HG02678 (cell line): ENCODE results near the gene HAUS5.
"Not testable (repeated sequence)": the region's sequence is repeated elsewhere in the genome, so short reads cannot be mapped to it uniquely, and the experiment has no call there.

Experiments used
- ATAC-seq: cut with Tn5 transposase; IDR thresholded peaks from one replicate; pipeline ENCODE4 v1.9.1; 2021; ENCODE audit warnings: mild to moderate bottlenecking, moderate library complexity; ENCODE audit not compliant: unreplicated experiment

Gene HAUS5, protein sequence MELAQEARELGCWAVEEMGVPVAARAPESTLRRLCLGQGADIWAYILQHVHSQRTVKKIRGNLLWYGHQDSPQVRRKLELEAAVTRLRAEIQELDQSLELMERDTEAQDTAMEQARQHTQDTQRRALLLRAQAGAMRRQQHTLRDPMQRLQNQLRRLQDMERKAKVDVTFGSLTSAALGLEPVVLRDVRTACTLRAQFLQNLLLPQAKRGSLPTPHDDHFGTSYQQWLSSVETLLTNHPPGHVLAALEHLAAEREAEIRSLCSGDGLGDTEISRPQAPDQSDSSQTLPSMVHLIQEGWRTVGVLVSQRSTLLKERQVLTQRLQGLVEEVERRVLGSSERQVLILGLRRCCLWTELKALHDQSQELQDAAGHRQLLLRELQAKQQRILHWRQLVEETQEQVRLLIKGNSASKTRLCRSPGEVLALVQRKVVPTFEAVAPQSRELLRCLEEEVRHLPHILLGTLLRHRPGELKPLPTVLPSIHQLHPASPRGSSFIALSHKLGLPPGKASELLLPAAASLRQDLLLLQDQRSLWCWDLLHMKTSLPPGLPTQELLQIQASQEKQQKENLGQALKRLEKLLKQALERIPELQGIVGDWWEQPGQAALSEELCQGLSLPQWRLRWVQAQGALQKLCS

DNA sequence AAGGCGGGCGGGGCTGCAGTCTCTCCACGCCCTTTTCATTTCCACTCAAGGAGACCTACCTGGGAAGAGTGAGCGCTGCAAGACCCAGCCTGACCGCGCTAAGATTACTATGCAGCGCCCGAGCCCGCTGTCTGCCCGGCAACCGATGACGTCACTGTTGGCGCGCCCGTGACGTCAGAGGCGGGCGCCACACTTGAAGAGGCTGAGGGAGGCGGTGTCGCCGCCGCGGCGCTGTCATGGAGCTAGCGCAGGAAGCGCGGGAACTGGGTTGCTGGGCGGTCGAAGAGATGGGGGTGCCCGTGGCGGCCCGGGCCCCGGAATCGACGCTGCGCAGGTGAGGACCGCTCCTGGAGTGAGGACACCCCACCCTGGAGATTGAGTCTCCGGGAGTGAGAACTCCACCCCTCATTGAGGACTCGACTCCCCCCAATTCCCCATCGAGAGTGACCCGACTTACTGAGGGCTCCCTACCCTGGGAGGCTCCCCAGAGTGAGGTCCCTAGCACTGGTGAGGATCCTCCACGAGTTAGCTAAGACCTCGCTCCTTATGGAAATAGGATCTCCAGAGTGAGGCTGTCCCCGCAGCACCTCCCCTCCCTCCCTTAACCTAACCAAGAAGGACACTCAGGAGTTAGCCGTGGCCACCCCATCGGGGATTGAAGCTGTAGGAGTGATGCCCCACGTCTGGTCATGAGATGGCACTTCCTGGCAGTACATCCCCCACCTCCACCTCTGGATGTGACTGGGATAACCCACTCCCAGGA is at the start of gene HAUS5:
Gene HAUS5 (plus strand): TSS at position 177 of the 763 bp plus-strand sequence. CDS start 60 bp downstream, at position 237.
- peak; percentile 84 for ATAC-seq

- ATAC-seq = no peak
Measured at GRCh38 chr19:35562776-35563175, 49.8 kb upstream of the HAUS5 start.

DNA sequence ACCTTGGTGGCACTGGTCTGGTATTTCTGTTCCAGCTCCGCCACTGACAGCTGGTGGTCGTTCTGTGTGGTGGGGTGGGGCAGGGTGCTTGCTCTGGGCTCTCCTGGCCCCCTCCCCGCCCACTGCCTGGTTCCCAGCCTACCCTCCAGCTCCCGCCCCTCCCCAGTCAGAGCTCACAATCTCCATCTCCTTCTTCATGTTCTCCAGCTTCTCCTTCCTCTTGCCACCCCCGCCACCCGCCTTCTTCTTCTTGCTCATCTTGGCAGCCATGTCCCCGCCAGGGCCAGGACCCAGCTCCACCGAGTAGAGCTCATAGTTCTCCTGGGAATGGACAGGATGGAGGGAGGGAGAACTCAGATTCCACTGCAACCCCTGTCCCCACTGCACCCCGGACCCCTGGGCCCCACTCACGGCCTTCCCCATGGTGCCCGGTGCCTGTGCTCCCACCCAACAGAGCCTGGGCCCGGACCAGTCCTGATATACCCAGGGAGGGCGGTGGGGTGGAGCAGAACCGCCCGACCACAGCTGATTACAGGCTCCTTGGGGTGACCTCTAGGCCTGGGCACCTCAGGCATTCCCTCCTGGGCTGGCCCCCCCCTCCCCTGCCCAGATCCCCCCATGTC is 49.2 kb upstream of the HAUS5 start, which contains the start of gene ATP4A:
Gene ATP4A (minus strand): TSS at position 452 of the 623 bp plus-strand sequence. CDS start 29 bp downstream, at position 423.
- ATAC-seq = no peak

GRCh38 chr19:35565016-35565856 is 47.3 kb upstream of the HAUS5 start:
- no peak for ATAC-seq

GRCh38 chr19:35566738-35567137 is 45.8 kb upstream of the HAUS5 start:
- ATAC-seq = no peak

DNA sequence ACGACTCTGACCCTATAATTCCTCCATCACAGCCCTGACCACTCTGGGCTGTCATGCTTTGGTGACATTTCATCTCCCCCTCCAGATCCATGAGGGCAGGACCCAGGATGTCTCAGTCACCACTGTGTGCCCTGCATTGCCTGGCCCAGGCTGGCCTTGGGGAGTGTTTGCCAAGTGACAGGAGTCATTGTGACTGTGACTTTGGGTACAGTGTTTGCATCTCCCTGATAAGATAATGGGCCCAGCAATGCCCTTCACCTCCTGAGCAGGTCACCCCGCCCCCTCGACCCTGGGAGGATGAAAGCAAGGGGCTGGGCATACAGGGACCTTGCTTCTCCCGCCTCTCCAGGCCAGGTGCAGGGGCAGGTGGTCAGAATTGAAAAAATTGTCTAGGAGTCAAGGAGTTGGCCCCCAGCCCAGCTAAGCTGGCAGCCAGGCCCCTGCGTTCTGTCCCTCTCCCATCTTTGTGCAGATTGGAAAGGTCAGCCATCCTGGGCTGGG is 43.2 kb upstream of the HAUS5 start:
- no peak for ATAC-seq

DNA sequence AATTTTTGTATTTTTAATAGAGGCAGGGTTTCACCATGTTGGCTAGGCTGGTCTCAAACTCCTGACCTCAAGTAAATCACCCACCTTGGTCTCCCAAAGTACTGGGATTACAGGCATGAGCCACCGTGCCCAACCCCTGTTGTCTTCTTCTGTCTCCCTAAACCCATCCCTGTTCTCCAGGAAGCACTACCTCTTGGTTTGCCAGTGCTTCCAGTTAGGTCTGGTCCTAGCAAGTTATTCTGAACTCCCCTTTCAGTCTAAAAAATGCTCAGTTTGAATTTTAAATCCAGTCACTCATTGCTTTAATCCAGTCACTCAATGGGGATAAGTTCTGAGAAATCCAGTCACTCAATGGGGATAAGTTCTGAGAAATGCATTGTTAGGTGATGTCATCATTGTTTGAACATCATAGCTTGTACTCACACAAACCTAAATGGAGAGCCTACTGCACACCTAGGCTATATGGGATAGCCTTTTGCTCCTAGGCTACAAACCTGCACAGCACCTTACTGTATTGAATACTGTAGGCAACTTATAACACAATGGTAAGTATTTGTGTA is 41.0 kb upstream of the HAUS5 start:
- ATAC-seq = no peak

- ATAC-seq = no peak
Measured at GRCh38 chr19:35577918-35578317, 34.6 kb upstream of the HAUS5 start.

- no peak for ATAC-seq
Measured at GRCh38 chr19:35578707-35579106, 33.8 kb upstream of the HAUS5 start.

GRCh38 chr19:35582760-35583159 is 29.8 kb upstream of the HAUS5 start:
- no peak for ATAC-seq

- no peak for ATAC-seq
Measured at GRCh38 chr19:35585848-35586247, 26.7 kb upstream of the HAUS5 start, which contains the start of gene PMIS2. PMIS2 (plus strand) TSS chr19:35586173; CDS start chr19:35586260, 87 bp downstream.

DNA sequence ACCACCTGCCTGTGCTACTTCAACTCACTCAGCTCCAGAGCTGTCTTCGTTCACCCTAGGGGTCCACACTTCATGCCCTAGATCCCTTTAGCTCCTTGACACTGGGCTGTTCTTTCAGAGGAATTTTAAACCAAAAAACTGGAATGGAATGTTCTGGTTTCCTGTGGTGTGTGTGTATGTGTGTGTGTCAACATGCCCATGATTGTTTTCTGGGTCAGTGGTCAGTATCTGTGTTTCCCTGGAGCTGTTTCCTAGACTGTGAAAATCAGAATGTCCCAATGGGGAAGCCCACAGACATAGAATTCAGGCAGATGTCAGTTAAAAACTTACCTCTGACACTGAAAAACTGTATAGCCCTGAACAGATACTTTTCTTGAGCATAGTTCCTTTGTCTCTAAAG is 25.2 kb upstream of the HAUS5 start:
- ATAC-seq = no peak

DNA sequence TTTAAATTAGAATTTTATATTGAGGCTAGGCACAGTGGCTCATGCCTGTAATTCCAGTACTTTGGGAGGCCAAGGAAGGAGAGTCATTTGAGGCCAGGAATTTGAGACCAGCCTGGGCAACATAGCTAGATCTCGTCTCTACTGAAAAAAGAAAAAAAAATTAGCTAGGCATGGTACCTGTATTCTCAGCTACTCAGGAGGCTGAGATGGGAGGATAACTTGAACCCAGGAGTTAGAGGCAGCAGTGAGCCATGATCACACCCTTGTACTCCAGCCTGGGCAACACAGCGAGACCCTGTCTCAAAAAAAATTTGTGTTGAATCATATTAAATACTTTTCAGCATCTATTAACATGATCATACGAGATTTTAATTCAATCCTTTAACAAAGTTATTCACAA is 21.7 kb upstream of the HAUS5 start:
- ATAC-seq = no peak

DNA sequence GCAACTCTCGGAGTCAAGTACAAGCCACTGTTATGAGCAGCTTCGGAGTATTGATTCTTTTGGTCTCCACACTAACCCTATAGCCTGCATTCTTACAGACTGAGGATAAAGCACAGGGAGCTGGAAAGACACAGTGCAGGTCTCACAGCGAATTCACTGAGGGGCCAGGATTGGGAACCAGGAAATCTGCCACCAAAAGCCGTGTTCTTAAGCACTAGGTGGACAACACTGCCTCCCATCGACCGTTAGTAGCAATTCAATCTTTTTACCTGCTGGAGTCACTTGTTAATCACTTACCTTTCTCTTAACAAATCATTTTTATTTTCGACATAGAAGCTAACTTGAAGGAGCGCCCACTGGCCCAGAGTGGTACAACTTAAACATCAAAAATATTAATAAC is 20.3 kb upstream of the HAUS5 start:
- no peak for ATAC-seq

- not testable (repeated sequence) for ATAC-seq
Measured at GRCh38 chr19:35595026-35595425, 17.5 kb upstream of the HAUS5 start.

GRCh38 chr19:35595928-35596327 is 16.6 kb upstream of the HAUS5 start:
- no peak for ATAC-seq

GRCh38 chr19:35596366-35596999 is 16.1 kb upstream of the HAUS5 start:
- peak; percentile 60 for ATAC-seq

- no peak for ATAC-seq
Measured at GRCh38 chr19:35601971-35602370, 10.6 kb upstream of the HAUS5 start.

- not testable (repeated sequence) for ATAC-seq
Measured at GRCh38 chr19:35604436-35604835, 8.1 kb upstream of the HAUS5 start.
